ENCODE measurements around the gene ZNF280A. TPM values are rescaled to one million over a fixed set of nuclear protein-coding genes. Genes with fewer than 3 reads are reported as not detected.

ZNF280A gene
- total and polyA plus RNA-seq, 2 of the 8 experiments (the other 6 are each of a cell fraction or from before 2014, with no cell fraction given): 0.09 to 0.61 TPM

- TF ChIP-seq SAP30 (IDR thresholded peaks at IDR 0.05; ENCODE audit: insufficient read depth, insufficient replicate concordance, low read length): no peak
- no peak for TF ChIP-seq POLR2AphosphoS5 (IDR thresholded peaks at IDR 0.05; ENCODE audit: low read depth, low read length)
- no peak for TF ChIP-seq CBX5 (IDR thresholded peaks at IDR 0.05; ENCODE audit: low read depth, low read length)
Observed at GRCh38 chr22:22507743-22508273, 12.3 kb downstream of the ZNF280A start (continued).

Data from H1 (cell line).